Measurements from ENCODE around the gene KCNQ1.

- TF ChIP-seq CTCF (IDR thresholded peaks at IDR 0.05) (no peak), TAF1 (IDR thresholded peaks at IDR 0.05; ENCODE audit: borderline replicate concordance, low read depth, low read length) (no peak), USF1 (IDR thresholded peaks at IDR 0.05; ENCODE audit: borderline replicate concordance, low read depth) (no peak), FOXJ3 (CRISPR knock-in tag; IDR thresholded peaks at IDR 0.05) (no peak), PBX3 (IDR thresholded peaks at IDR 0.05) (no peak), EZH2phosphoT487 (IDR thresholded peaks at IDR 0.05; ENCODE audit: borderline replicate concordance, low read depth) (no peak), EP300 (IDR thresholded peaks at IDR 0.05; ENCODE audit: borderline replicate concordance in 1 of 2, low read depth in 1 of 2, low read length in 1 of 2) (no peak), REST (IDR thresholded peaks at IDR 0.05; ENCODE audit: low read depth, low read length) (no peak), RFX5 (IDR thresholded peaks at IDR 0.05; ENCODE audit: low read length) (no peak), IRF3 (IDR thresholded peaks at IDR 0.05; ENCODE audit: low read depth, low read length) (no peak), RAD21 (IDR thresholded peaks at IDR 0.05; ENCODE audit: low read length) (no peak), USF2 (IDR thresholded peaks at IDR 0.05; ENCODE audit: borderline replicate concordance, low read depth, low read length) (no peak)
Observed at GRCh38 chr11:2864901-2865300, 420.1 kb downstream of the KCNQ1 start.

Measured in SK-N-SH (cell line).